Type B pancreatic cell (in vitro differentiated cells): ENCODE results near the gene SPPL2A. TPM values are rescaled to one million over a fixed set of nuclear protein-coding genes. Genes with fewer than 3 reads are reported as not detected.

Source experiments
- DNase-seq: peaks from one replicate; pipeline ENCODE4 v3.0.0; 2021; ENCODE audit warnings: mixed read lengths; ENCODE audit not compliant: unreplicated experiment; ENCODE audit errors: extremely low spot score
- H3K27ac Mint-ChIP-seq: 2 replicates; pipeline ENCODE4 v1.8.0; 2021; ENCODE audit warnings: mild to moderate bottlenecking, mixed read lengths
- H3K27me3 Mint-ChIP-seq: 2 replicates; pipeline ENCODE4 v1.8.0; 2021; ENCODE audit warnings: mixed read lengths
- H3K36me3 Mint-ChIP-seq: 2 replicates; pipeline ENCODE4 v1.8.0; 2021; ENCODE audit warnings: mixed read lengths
- H3K4me1 Mint-ChIP-seq: one replicate; pipeline ENCODE4 v1.8.0; 2021; ENCODE audit warnings: mixed read lengths; ENCODE audit not compliant: unreplicated experiment
- H3K4me3 Mint-ChIP-seq: 2 replicates; pipeline ENCODE4 v1.8.0; 2021; ENCODE audit warnings: mild to moderate bottlenecking, mixed read lengths
- H3K9me3 Mint-ChIP-seq: 2 replicates; pipeline ENCODE4 v1.8.0; 2021; ENCODE audit warnings: mixed read lengths
- CTCF ChIP-seq: fragments of 200-600 bp; sonication (generic); conservative IDR thresholded peaks from 2 replicates; pipeline ENCODE4 v1.5.0; 2021; ENCODE audit warnings: antibody characterized with exemption, mild to moderate bottlenecking
- total RNA-seq: library from RNA; stranded (reverse); gene quantifications from 2 replicates; pipeline ENCODE4 v1.2.1, GENCODE V29; 2021; ENCODE audit warnings: low replicate concordance

Gene SPPL2A
- total RNA-seq, 1 donor from 2014 or later = 72.4 TPM

- Mint-ChIP-seq H3K4me3 (peak within 1 kb of the TSS; percentile 90), H3K4me1 (peaks cover 16% of the 10 kb centered on the region), H3K36me3 (peaks cover 9% of the 10 kb centered on the region), H3K27ac (peak within 1 kb of the TSS; percentile 93), H3K9me3 (no peaks in the 10 kb centered on the region), H3K27me3 (no peaks in the 10 kb centered on the region)
- peak; percentile 90 for DNase-seq
- no peak for TF ChIP-seq CTCF
These were observed 78.8 kb downstream of the SPPL2A start, which contains the start of gene TRPM7 for GRCh38 chr15:50686469-50687301. Gene TRPM7 (minus strand): TSS chr15:50686797. CDS start chr15:50686533, 264 bp downstream.

GRCh38 chr15:50685976-50686468 lies 79.5 kb downstream of the SPPL2A start:
- Mint-ChIP-seq H3K4me3 (peak overlapping the region; percentile 90), H3K36me3 (peaks cover 15% of the 10 kb centered on the region), H3K4me1 (peaks cover 22% of the 10 kb centered on the region), H3K27ac (peak overlapping the region; percentile 93), H3K27me3 (no peaks in the 10 kb centered on the region), H3K9me3 (no peaks in the 10 kb centered on the region)
- TF ChIP-seq CTCF = no peak
- DNase-seq = peak; percentile 76

- H3K4me3 Mint-ChIP-seq = peak overlapping the region; percentile 90
- H3K36me3 Mint-ChIP-seq = peaks cover 15% of the 10 kb centered on the region
- H3K27ac Mint-ChIP-seq = peak overlapping the region; percentile 93
- no peaks in the 10 kb centered on the region for H3K27me3 Mint-ChIP-seq
- H3K4me1 Mint-ChIP-seq = peaks cover 23% of the 10 kb centered on the region
- DNase-seq = no peak
- H3K9me3 Mint-ChIP-seq = no peaks in the 10 kb centered on the region
- peak; percentile 22 for TF ChIP-seq CTCF
These were observed 80.1 kb downstream of the SPPL2A start for GRCh38 chr15:50685191-50685975.

- no peak for TF ChIP-seq CTCF
- Mint-ChIP-seq H3K4me1 (peaks cover 20% of the 10 kb centered on the region), H3K36me3 (peaks cover 19% of the 10 kb centered on the region), H3K9me3 (no peaks in the 10 kb centered on the region), H3K4me3 (peak overlapping the region; percentile 58), H3K27ac (peak overlapping the region; percentile 74), H3K27me3 (no peaks in the 10 kb centered on the region)
- no peak for DNase-seq
These were observed 84.0 kb downstream of the SPPL2A start for GRCh38 chr15:50681467-50681866.

GRCh38 chr15:50676799-50677483 lies 88.6 kb downstream of the SPPL2A start:
- DNase-seq = no peak
- H3K36me3 Mint-ChIP-seq = peaks cover 10% of the 10 kb centered on the region
- TF ChIP-seq CTCF = no peak
- H3K27me3 Mint-ChIP-seq = no peaks in the 10 kb centered on the region
- peaks cover 13% of the 10 kb centered on the region for H3K4me1 Mint-ChIP-seq
- H3K4me3 Mint-ChIP-seq = peak overlapping the region; percentile 9
- peak overlapping the region; percentile 68 for H3K27ac Mint-ChIP-seq
- H3K9me3 Mint-ChIP-seq = no peaks in the 10 kb centered on the region
